GM12872 (cell line): Measurements from ENCODE around the gene CAMK2D.

Experiments used
- CTCF ChIP-seq: IDR thresholded peaks from 3 replicates; pipeline ENCODE4 v1.5.1; 2011; ENCODE audit warnings: low read depth, mild to moderate bottlenecking, low read length, moderate library complexity; ENCODE audit not compliant: insufficient read depth

The CAMK2D gene

DNA sequence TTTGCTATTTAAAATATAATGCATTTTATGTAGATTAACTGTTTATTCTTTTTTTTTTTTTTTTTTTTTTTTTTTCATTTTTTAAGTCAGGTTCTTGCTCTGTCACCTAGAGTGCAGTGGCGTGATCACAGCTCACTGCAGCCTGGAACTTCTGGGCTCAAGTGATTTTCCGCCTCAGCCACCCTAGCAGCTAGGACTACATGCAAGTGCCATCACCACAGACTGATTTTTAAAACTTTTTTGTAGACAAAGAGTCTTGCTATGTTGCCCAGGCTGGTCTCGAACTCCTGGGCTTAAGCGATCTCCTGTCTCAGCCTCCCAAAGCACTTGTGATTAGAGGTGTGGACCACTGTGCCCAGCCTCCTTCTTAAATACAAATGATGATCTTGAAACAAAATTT is 159.9 kb downstream of the CAMK2D start:
- TF ChIP-seq CTCF = no peak

- TF ChIP-seq CTCF = no peak
Measured at GRCh38 chr4:113596396-113596795, 165.1 kb downstream of the CAMK2D start.

DNA sequence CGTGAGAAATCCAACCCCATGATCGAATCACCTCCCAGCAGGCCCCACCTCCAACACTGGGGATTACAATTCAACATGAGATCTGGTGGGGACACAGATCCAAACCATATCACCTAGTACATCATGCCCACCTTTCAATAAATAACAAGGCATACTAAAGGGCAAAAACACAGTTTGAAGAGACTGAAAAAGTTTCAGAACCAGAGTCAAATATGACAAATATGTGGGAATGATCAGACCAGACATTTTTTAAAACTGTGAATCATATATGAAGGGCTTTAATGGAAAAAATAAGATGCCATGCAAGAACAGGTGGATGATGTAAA is 167.3 kb downstream of the CAMK2D start:
- no peak for TF ChIP-seq CTCF

DNA sequence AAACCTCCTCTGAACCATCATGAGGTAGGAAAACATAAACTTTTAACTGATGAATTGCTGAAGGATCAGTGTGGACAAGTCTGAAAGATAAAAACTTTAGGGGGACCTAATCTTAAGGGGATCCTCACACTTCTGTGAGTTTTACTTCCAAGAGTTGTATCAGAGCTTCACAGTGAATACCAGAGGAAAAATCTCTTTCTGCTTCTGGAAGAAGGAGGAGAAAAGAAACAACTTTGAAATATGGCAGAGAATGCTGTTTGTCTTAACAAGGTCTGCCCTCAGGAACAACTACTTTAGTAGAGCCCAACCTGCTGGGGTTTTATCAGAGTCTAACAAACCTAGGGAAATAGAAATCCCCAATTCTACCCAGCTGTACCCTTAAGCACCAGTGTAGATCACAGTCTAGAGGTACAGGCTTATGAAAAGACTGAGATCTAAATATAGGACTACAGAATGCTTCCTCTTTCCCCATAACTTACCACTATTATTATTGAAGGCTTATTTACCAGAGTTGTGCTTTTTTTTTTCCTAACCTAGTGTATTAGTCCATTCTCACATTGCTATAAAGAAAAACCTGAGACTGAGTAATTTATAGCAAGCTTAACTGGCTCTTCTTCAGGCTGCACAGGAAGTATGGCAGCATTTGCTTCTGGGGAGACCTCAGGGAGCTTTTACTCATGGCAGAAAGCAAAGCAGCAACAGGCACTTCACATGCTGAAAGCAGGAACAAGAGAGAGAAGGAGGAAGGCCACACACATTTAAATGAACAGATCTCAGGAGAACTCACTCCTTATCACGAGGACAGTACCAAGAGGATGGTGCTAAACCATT is 167.9 kb downstream of the CAMK2D start:
- TF ChIP-seq CTCF = no peak

GRCh38 chr4:113591982-113592381 is 169.6 kb downstream of the CAMK2D start:
- TF ChIP-seq CTCF = no peak

DNA sequence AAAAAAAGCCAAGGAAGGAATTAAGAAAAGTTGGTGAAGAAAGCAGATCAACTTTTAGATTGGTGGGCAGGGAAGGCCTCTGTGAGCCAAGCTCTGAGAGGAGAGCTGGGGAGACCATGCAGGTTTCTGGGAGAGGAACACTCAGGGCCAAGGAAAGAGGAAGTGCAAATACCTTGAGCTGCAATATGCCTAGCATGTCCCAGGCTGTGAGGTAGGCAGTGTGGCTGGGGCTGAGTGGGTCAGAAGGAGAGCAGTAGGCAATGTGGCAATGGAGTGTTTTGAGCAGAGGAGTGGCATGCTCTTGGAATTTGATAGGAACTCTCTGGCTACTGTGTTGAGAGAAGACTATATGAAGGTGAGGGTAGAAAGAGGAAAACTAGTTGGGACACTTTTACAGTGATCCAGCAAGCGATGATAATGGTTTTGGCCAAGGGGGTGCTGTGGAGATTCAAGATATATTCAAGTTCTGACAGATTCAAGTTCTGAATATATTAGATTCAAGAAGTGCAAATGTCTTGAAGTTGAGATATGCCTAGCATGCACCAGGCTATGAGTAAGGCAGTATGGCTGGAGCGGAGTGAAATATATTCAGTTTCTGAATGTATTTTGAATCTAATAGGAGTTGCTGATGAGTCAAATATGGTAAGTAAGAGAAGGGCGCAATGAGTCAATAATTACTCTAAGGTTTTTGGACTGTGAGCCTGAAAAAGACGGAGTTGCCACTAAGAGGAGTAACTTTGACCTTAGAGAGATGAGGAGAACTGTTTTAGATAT is 172.5 kb downstream of the CAMK2D start:
- no peak for TF ChIP-seq CTCF

GRCh38 chr4:113587640-113588275 is 173.8 kb downstream of the CAMK2D start:
- no peak for TF ChIP-seq CTCF
